Peyer's patch (tissue), 4 donors: Measurements from ENCODE around the gene UGT1A6. TPM values are rescaled to one million over a fixed set of nuclear protein-coding genes. Genes with fewer than 3 reads are reported as not detected.

Experiments
- DNase-seq, 3 donors: peaks; one replicate each; pipeline ENCODE4 v3.0.0-alpha.2; 2017 to 2019
- H3K27ac ChIP-seq, 4 donors: fragments of 200-600 bp; sonication (generic); one replicate each; pipeline ENCODE4 v1.5.1; 2016 to 2019
- H3K27me3 ChIP-seq, 2 donors: fragments of 200-600 bp; sonication (generic); one replicate each; pipeline ENCODE4 v1.5.1; 2019
- H3K36me3 ChIP-seq, 3 donors: fragments of 200-600 bp; sonication (generic); one replicate each; pipeline ENCODE4 v1.5.1; 2016 to 2019
- H3K4me1 ChIP-seq, 4 donors: fragments of 200-600 bp; sonication (generic); one replicate each; pipeline ENCODE4 v1.5.1; 2016 to 2019
- H3K4me3 ChIP-seq, 4 donors: fragments of 200-600 bp; sonication (generic); 1 replicate in 3 of 4; 2 replicates in 1 of 4; pipeline ENCODE4 v1.5.1; 2016 to 2019; ENCODE audit warnings: mild to moderate bottlenecking in 1 of 4
- H3K9me3 ChIP-seq, 4 donors: fragments of 200-600 bp; sonication (generic); one replicate each; pipeline ENCODE4 v1.5.1; 2016 to 2019; ENCODE audit warnings: mild to moderate bottlenecking in 1 of 4
- CTCF ChIP-seq, 6 experiments: fragments of 450-650 bp in 4 of 6; fragments of 200-600 bp in 2 of 6; sonication (generic) in 1 of 6; IDR thresholded peaks; one replicate each; pipeline ENCODE4 v1.5.1; 2017 to 2019; ENCODE audit warnings: antibody characterized with exemption in 6 of 6, mild to moderate bottlenecking in 3 of 6, moderate library complexity in 1 of 6
- POLR2A ChIP-seq, 2 donors: fragments of 450-650 bp; IDR thresholded peaks; one replicate each; pipeline ENCODE4 v1.5.1; 2017; ENCODE audit warnings: antibody characterized with exemption in 2 of 2, mild to moderate bottlenecking in 2 of 2, moderate library complexity in 2 of 2
- total RNA-seq, 4 donors: library from RNA; depleted of rRNA; stranded (reverse); fragments of >200 nt; gene quantifications; one replicate each; pipeline ENCODE4 v1.1.0, GENCODE V29; 2016

Gene UGT1A6
- total RNA-seq, 4 donors from 2014 or later, result 37.7 to 57.4 (median 46.0) TPM; not detected in 1

- Histone ChIP-seq H3K4me3 (no peak overlapping the region), H3K27ac (peak overlapping the region in 3 of 4 donors; percentile 45 to 83 (median 64)), H3K4me1 (peaks cover 0 to 19% (median 0%) of the 10 kb centered on the region in 4 donors), H3K9me3 (no peaks in the 10 kb centered on the region), H3K36me3 (peaks cover 0 to 5% (median 0%) of the 10 kb centered on the region in 3 donors), H3K27me3 (no peaks in the 10 kb centered on the region)
- no peak for DNase-seq
- TF ChIP-seq POLR2A (IDR thresholded peaks at IDR 0.05) (no peak), CTCF (IDR thresholded peaks at IDR 0.05) (no peak)
Observed at GRCh38 chr2:233764761-233765160, 72.1 kb downstream of the UGT1A6 start.

GRCh38 chr2:233766416-233766815 lies 73.7 kb downstream of the UGT1A6 start:
- H3K4me1 ChIP-seq, result peaks cover 0 to 6% (median 0%) of the 10 kb centered on the region in 4 donors
- H3K27me3 ChIP-seq, result no peaks in the 10 kb centered on the region
- H3K36me3 ChIP-seq, result peaks cover 0 to 5% (median 0%) of the 10 kb centered on the region in 3 donors
- TF ChIP-seq POLR2A (IDR thresholded peaks at IDR 0.05), result no peak
- TF ChIP-seq CTCF (IDR thresholded peaks at IDR 0.05), result no peak
- no peak overlapping the region for H3K27ac ChIP-seq
- no peaks in the 10 kb centered on the region for H3K9me3 ChIP-seq
- H3K4me3 ChIP-seq, result no peak overlapping the region
- no peak for DNase-seq

- Histone ChIP-seq H3K9me3 (no peaks in the 10 kb centered on the region), H3K4me1 (no peaks in the 10 kb centered on the region), H3K4me3 (no peak overlapping the region), H3K27ac (no peak overlapping the region), H3K36me3 (peaks cover 0 to 5% (median 0%) of the 10 kb centered on the region in 3 donors), H3K27me3 (no peaks in the 10 kb centered on the region)
- no peak for TF ChIP-seq POLR2A (IDR thresholded peaks at IDR 0.05)
- TF ChIP-seq CTCF (IDR thresholded peaks at IDR 0.05), result no peak
- no peak for DNase-seq
Observed at GRCh38 chr2:233768076-233768475, 75.4 kb downstream of the UGT1A6 start.

- no peaks in the 10 kb centered on the region for H3K27me3 ChIP-seq
- TF ChIP-seq POLR2A (IDR thresholded peaks at IDR 0.05), result no peak
- no peak for TF ChIP-seq CTCF (IDR thresholded peaks at IDR 0.05)
- H3K4me1 ChIP-seq, result no peaks in the 10 kb centered on the region
- no peaks in the 10 kb centered on the region for H3K9me3 ChIP-seq
- H3K4me3 ChIP-seq, result no peak overlapping the region
- no peak overlapping the region for H3K27ac ChIP-seq
- peaks cover 0 to 5% (median 0%) of the 10 kb centered on the region in 3 donors for H3K36me3 ChIP-seq
- no peak for DNase-seq
Observed at GRCh38 chr2:233769260-233769659, 76.6 kb downstream of the UGT1A6 start.

GRCh38 chr2:233772153-233772552 lies 79.5 kb downstream of the UGT1A6 start:
- Histone ChIP-seq H3K36me3 (peaks cover 0 to 5% (median 0%) of the 10 kb centered on the region in 3 donors), H3K27ac (no peak overlapping the region), H3K27me3 (no peaks in the 10 kb centered on the region), H3K9me3 (no peaks in the 10 kb centered on the region), H3K4me3 (no peak overlapping the region), H3K4me1 (no peaks in the 10 kb centered on the region)
- DNase-seq, result no peak
- TF ChIP-seq CTCF (IDR thresholded peaks at IDR 0.05) (no peak), POLR2A (IDR thresholded peaks at IDR 0.05) (no peak)

- Histone ChIP-seq H3K9me3 (no peaks in the 10 kb centered on the region), H3K36me3 (peaks cover 0 to 5% (median 0%) of the 10 kb centered on the region in 3 donors)
- TF ChIP-seq CTCF (IDR thresholded peaks at IDR 0.05), result no peak
- TF ChIP-seq POLR2A (IDR thresholded peaks at IDR 0.05), result no peak
Observed at GRCh38 chr2:233772583-233772982, 79.9 kb downstream of the UGT1A6 start.

More at GRCh38 chr2:233772583-233772982, 79.9 kb downstream of the UGT1A6 start:
- no peak for DNase-seq
- H3K27ac ChIP-seq, result no peak overlapping the region
- no peak overlapping the region for H3K4me3 ChIP-seq
- no peaks in the 10 kb centered on the region for H3K27me3 ChIP-seq
- no peaks in the 10 kb centered on the region for H3K4me1 ChIP-seq
